Uterus (tissue), 4 donors: Measurements from ENCODE around the gene AGBL1. TPM values are rescaled to one million over a fixed set of nuclear protein-coding genes. Genes with fewer than 3 reads are reported as not detected.

Experiments
- DNase-seq, 2 donors: peaks; one replicate each; pipeline ENCODE4 v3.0.0-alpha.2; 2019 to 2020
- H3K27ac ChIP-seq, 2 donors: fragments of 200-600 bp; sonication (generic); 1 replicate in 1 of 2; 2 replicates in 1 of 2; pipeline ENCODE4 v1.5.1; 2016 to 2018
- H3K27me3 ChIP-seq, 2 donors: fragments of 200-600 bp; sonication (generic); one replicate each; pipeline ENCODE4 v1.5.1; 2018 to 2019; ENCODE audit warnings: control low read depth in 1 of 2
- H3K36me3 ChIP-seq, 2 donors: fragments of 200-600 bp; sonication (generic); one replicate each; pipeline ENCODE4 v1.5.1; 2019; ENCODE audit warnings: control low read depth in 1 of 2
- H3K4me1 ChIP-seq, 2 donors: fragments of 200-600 bp; sonication (generic); one replicate each; pipeline ENCODE4 v1.5.1; 2018 to 2019; ENCODE audit warnings: control low read depth in 1 of 2
- H3K4me3 ChIP-seq, 2 donors: fragments of 200-600 bp; sonication (generic); 1 replicate in 1 of 2; 2 replicates in 1 of 2; pipeline ENCODE4 v1.5.1; 2018 to 2019; ENCODE audit warnings: mild to moderate bottlenecking in 1 of 2
- H3K9me3 ChIP-seq, 2 donors: fragments of 200-600 bp; sonication (generic); one replicate each; pipeline ENCODE4 v1.5.1; 2019; ENCODE audit warnings: control low read depth in 1 of 2
- CTCF ChIP-seq, 4 experiments: fragments of 200-600 bp in 2 of 4; fragments of 450-650 bp in 2 of 4; sonication (generic) in 2 of 4; IDR thresholded peaks; one replicate each; pipeline ENCODE4 v1.5.1; 2016 to 2019; ENCODE audit warnings: antibody characterized with exemption in 4 of 4, mild to moderate bottlenecking in 2 of 4, moderate library complexity in 1 of 4
- POLR2A ChIP-seq, 2 donors: fragments of 450-650 bp; IDR thresholded peaks; one replicate each; pipeline ENCODE4 v1.6.1; 2016; ENCODE audit warnings: antibody characterized with exemption in 2 of 2, mild to moderate bottlenecking in 1 of 2, moderate library complexity in 1 of 2
- intact Hi-C: fragments of 100-400 bp; cut with DNase I; formaldehyde crosslinking; loops from one replicate; pipeline ENCODE4 v1.15.1; 2023; ENCODE audit warnings: low total_unique reads
- total RNA-seq, 4 donors: library from RNA; depleted of rRNA in 3 of 4; stranded (reverse); fragments of >200 nt in 3 of 4; gene quantifications; one replicate each; pipeline versions ENCODE4 v1.1.0 to v1.2.4, GENCODE V29; 2014 to 2023
- donor health status: DM: yes; HTN: yes; CAD: no.

The AGBL1 gene
- total RNA-seq, 4 donors from 2014 or later, result 0.07 TPM; not detected in 3

- Histone ChIP-seq H3K27me3 (no peaks in the 10 kb centered on the region), H3K27ac (no peak overlapping the region), H3K4me3 (no peak overlapping the region), H3K4me1 (no peaks in the 10 kb centered on the region), H3K9me3 (no peaks in the 10 kb centered on the region), H3K36me3 (no peaks in the 10 kb centered on the region)
- intact Hi-C loops, result no loop called here
- no peak for TF ChIP-seq CTCF (IDR thresholded peaks at IDR 0.05)
- TF ChIP-seq POLR2A (IDR thresholded peaks at IDR 0.05), result no peak
- DNase-seq, result no peak
Measured at GRCh38 chr15:86570738-86571137, 491.1 kb downstream of the AGBL1 start.

DNA sequence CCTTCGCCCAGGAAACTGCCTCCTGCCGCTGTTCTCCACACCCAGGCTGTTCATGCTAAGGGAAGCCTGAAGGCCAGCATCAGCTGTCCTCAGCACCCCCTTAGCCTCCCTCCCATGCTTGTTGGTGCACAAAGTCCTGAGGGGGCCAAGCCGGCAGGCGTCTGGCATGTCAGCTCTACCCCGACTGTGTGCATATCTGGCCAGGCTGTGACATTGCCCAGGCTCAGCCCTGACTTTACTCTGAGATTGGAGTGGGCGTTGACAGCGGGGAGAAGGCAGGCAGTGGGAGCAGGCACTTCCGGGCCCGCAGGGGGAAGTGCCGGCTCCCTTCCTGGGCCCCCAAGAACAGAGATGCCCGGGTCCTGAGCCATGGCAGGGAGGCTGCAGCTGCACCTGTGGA is 492.2 kb downstream of the AGBL1 start:
- Histone ChIP-seq H3K27ac (no peak overlapping the region), H3K36me3 (no peaks in the 10 kb centered on the region), H3K9me3 (no peaks in the 10 kb centered on the region), H3K4me3 (no peak overlapping the region), H3K27me3 (no peaks in the 10 kb centered on the region), H3K4me1 (no peaks in the 10 kb centered on the region)
- TF ChIP-seq POLR2A (IDR thresholded peaks at IDR 0.05), result no peak
- no peak for TF ChIP-seq CTCF (IDR thresholded peaks at IDR 0.05)
- no peak for DNase-seq
- intact Hi-C loops, result no loop called here

DNA sequence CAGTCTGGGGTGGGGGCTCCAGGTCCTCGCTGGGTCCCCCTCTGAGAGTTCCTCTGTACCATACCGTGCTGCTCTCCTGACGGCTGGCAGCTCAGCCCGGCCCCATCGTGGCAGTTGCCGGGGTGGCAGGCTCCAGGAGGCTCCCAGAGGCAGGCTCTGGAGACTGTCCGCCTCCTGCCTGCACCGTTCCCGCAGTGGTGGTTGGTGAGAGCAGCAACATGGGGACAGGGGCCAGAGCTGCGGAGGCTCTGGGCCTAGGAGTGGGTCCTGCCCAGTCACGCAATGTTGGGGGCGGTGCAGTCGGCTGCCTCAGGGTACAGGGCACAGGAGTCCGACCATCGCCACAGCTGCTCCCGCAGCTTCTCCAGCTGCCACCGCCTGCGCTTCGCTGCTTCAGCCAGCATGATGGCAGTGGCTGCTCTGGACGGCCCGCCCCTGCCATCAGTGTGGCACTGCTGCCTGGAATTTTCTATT is 492.7 kb downstream of the AGBL1 start:
- Histone ChIP-seq H3K36me3 (no peaks in the 10 kb centered on the region), H3K27ac (no peak overlapping the region), H3K4me3 (no peak overlapping the region), H3K4me1 (no peaks in the 10 kb centered on the region), H3K9me3 (no peaks in the 10 kb centered on the region), H3K27me3 (no peaks in the 10 kb centered on the region)
- no peak for DNase-seq
- intact Hi-C loops, result no loop called here
- TF ChIP-seq POLR2A (IDR thresholded peaks at IDR 0.05) (no peak), CTCF (IDR thresholded peaks at IDR 0.05) (no peak)

- no peaks in the 10 kb centered on the region for H3K36me3 ChIP-seq
- H3K4me1 ChIP-seq, result no peaks in the 10 kb centered on the region
- no peak for DNase-seq
- H3K4me3 ChIP-seq, result no peak overlapping the region
- no peak overlapping the region for H3K27ac ChIP-seq
- H3K27me3 ChIP-seq, result no peaks in the 10 kb centered on the region
- TF ChIP-seq CTCF (IDR thresholded peaks at IDR 0.05), result no peak
- no peak for TF ChIP-seq POLR2A (IDR thresholded peaks at IDR 0.05)
- no peaks in the 10 kb centered on the region for H3K9me3 ChIP-seq
- intact Hi-C loops, result no loop called here
Measured at GRCh38 chr15:86573476-86573875, 493.8 kb downstream of the AGBL1 start.

GRCh38 chr15:86588413-86588812 is 508.7 kb downstream of the AGBL1 start:
- Histone ChIP-seq H3K27ac (no peak overlapping the region), H3K4me1 (no peaks in the 10 kb centered on the region), H3K36me3 (no peaks in the 10 kb centered on the region), H3K9me3 (no peaks in the 10 kb centered on the region), H3K4me3 (no peak overlapping the region), H3K27me3 (no peaks in the 10 kb centered on the region)
- TF ChIP-seq CTCF (IDR thresholded peaks at IDR 0.05), result no peak
- TF ChIP-seq POLR2A (IDR thresholded peaks at IDR 0.05), result no peak
- DNase-seq, result no peak
- intact Hi-C loops, result no loop called here
